ENCODE data around the gene COL19A1.

The COL19A1 gene

DNA sequence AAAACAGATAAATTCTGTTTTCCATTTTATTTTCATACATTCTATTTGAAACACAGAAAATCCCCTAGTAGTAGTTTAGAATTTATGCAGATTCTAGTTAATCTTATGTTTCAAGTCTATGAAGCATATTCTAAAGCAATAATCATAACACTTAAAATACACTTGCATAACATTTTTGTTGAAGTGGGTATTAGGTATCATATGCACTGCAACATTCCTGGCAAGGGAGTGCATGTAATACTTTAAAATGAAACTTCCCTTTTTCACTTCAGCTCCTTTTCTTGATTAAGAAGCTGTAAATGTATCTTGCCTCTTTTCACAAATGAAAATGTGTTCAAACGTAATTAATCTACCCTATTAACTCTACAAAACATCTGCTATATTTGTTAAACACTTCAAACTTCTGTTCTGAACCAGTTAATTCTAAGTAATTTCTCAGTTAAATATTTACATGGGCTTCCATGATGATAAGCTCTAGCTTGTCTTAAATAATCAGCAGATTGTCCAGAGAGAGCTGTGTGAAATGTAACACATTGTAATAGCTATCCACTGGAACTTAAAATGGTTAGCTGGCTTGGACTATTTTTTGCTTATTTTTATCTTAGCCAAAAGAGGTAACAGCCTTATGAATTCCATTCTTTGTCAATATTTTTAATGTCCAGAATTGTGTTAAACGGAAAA is 192.8 kb downstream of the COL19A1 start:
- DNase-seq (ENCODE audit: low read depth), result no peak

GRCh38 chr6:70060680-70061079 is 194.3 kb downstream of the COL19A1 start:
- DNase-seq (ENCODE audit: low read depth), result no peak

DNA sequence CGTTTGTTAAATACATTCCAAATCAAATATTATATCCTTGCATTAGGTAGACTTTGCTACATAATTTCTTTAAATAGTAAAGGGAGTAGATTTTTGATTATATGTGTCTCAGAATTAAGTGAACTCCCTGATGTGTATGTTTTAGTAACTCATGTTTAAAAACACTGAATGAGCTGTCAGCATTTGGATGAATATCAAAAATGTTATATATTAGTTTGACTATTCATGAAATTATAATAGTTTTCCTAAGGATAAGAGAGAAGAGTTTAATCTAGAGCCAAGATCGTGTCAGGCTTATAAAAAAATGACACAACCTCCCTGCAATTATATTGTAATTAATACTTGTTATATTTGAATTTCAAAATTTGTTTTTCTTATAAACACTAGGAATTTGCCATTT is 195.2 kb downstream of the COL19A1 start:
- no peak for DNase-seq (ENCODE audit: low read depth)

DNA sequence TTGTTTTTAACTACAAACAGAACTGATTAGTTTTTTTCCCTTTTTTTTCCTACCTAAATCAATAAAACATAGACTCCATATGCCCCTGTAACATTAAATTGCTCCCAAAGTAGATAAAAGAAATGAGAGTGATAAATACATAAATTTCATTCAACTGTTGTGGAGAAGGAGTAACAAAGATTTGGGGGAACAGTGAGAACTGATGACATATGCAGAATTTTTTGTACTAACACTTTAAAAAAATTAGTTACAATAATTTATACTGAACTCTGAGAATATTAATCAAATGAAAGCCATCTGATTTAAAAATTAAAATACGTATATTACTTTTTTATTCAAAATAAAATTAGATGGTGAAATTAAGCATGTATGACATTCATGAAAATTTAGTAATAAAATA is 195.7 kb downstream of the COL19A1 start:
- DNase-seq (ENCODE audit: low read depth), result no peak

GRCh38 chr6:70072540-70073179 is 206.3 kb downstream of the COL19A1 start:
- no peak for DNase-seq (ENCODE audit: low read depth)

DNA sequence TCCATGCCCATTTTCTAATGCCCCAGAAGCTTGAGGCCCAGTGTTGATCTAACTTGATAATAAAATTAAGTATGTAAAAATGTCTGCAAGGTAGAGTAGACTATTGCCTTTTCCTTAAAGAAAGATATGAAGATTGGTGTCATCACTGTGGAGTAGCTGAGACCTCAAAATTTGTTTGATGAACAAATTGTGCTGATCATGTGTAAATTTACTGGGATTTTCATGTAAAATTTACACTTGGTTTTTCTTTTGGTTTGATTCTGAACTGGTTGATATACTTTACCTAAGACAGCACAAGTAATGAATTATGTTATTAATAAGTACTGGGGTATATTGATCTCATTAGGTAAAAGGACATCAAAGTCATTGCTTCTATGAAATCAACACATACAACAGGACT is 207.3 kb downstream of the COL19A1 start:
- DNase-seq (ENCODE audit: low read depth), result no peak

GRCh38 chr6:70079241-70079640 is 212.9 kb downstream of the COL19A1 start:
- DNase-seq (ENCODE audit: low read depth), result no peak

DNA sequence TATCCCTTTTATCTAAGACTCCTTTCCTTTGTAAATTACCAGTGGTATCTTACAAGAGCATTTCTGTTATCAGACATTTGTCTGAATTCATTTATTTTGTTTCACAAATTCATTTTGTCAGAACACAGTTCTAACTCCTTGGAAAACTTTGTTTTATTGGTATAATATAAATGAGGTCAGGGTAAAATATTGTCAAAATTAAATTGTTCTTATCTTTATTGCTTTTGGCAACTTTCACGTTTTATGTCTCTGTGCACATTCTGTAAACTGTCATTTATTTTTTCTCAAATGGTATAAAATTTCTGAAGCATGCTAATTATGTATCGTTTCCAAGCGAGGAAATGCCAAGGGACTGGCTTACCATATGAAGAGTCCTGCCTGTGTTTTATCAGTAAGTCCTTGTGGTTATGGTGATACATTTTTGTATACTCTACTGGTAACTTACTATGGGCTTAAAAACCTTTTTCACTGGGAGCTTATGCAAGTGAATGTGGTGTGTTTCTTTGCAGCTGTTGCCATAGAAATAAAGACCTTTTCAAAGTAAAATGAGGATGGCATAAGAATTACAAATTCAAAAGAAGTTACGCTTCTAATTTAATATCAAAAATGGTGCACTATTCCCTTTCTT is 214.2 kb downstream of the COL19A1 start:
- no peak for DNase-seq (ENCODE audit: low read depth)

GRCh38 chr6:70082830-70083229 is 216.5 kb downstream of the COL19A1 start:
- DNase-seq (ENCODE audit: low read depth), result no peak

DNA sequence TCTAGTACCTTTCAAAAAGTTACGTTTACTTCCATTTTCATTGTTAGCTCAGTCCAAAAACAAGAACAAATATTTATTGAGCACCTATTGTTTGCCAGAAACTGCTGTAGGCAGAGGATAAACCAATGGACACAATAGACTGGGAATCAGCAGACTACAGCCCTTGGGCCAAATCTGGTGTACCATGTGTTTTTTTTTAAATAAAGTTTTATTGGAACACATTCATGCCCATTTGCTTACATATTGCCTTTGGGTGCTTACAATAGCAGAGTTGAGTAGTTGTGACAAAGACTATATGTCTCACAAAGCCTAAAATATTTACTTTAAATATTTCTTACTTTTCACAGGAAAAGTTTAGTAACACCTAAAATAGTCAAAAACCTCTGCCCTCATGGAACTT is 220.4 kb downstream of the COL19A1 start:
- DNase-seq (ENCODE audit: low read depth), result no peak

DNA sequence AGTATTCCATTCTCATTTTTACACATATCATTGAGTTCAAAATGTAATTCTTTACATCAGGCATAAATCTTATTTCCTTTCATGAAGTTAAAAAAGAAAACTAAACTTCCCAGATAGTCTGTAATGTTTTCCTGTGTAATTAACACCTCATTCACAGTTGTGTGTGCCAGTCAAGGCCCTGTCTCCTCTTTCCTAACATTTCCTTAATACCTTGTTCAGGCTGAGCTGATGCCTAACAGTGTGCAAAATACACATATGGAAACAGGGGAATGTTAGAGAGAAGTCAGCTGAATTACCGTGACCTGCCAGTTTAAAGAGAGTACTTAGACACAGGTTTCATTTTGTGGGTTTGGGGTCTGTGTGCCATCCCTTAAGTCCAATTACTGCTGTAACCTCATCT is 227.8 kb downstream of the COL19A1 start:
- no peak for DNase-seq (ENCODE audit: low read depth)

- no peak for DNase-seq (ENCODE audit: low read depth)
Measured at GRCh38 chr6:70099732-70100131, 233.4 kb downstream of the COL19A1 start.

GRCh38 chr6:70103798-70104197 is 237.4 kb downstream of the COL19A1 start:
- DNase-seq (ENCODE audit: low read depth), result no peak

DNA sequence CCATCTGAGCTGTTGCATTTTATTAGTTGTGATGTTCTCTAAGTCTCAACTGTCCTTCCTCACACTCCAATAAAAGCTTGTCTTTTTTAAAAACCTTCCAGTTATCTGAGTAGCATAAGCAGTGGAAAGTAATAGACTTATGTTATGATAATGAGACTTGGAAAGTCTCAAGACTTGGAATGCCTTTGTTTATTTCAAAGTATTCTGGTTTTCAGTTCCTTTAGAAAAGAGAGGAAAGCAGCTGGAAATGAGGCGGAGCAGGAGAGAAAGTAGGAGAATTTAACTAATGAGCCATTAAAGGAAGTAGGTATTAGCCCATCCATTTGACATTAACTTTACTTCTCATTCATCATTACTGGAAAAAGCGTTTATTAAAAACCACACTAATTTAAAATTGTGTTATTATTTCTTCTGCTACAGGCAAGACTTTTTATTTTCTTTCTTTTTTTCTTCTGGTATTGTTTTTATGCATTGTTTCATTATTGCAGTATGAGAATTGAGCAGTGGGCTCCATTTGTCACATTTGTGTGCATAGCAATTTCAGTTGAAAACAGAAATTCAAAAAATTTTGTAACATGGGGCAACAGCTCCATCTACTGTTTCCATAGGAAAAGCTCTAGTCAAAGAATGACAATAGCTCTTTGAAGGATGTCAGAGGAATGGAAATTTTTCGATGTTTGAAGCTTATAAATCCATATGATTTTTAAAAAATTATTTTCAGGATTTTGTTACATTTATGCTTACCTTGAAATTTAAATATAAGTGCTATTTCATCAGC is 241.7 kb downstream of the COL19A1 start:
- DNase-seq (ENCODE audit: low read depth), result no peak

DNA sequence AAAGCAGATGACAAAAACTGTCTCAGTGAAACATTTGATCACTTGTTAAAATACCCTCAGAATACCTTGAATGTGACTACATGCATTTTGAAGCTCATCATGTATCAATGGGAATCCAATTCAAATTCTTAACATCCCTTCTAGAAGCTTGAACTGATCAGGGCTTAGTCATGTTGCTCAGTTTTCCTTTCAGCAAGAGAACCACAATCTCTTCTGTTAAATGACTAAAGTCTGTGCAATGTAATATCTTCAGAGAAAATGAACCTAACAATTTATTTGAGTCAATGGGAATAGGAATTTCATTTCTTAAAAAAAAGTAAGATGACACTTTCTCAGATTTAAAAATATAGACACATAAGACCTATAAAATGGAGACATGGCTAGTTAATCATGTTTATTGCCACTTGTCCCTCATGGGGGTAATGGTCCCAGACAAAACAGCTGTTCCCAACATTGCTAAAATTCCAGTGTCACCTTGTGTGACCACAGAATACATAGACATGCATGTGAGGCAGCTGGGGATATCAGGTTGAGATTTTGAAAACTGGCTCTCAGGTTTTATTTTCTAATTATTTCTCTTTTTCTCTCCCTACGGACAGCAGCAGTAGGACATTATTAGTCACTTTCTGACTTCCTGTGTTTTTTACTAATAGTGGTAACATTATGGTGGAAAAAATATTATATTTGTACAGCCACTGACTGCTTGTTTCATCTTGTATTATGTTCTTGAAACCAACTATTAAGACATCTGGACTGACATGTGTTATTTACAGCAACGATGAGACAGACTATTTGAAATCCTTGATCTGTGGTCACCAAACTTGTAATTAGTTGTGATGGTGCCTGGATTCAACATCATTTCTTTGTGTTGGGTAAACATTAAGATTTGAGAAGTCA is 244.0 kb downstream of the COL19A1 start:
- DNase-seq (ENCODE audit: low read depth), result no peak

DNA sequence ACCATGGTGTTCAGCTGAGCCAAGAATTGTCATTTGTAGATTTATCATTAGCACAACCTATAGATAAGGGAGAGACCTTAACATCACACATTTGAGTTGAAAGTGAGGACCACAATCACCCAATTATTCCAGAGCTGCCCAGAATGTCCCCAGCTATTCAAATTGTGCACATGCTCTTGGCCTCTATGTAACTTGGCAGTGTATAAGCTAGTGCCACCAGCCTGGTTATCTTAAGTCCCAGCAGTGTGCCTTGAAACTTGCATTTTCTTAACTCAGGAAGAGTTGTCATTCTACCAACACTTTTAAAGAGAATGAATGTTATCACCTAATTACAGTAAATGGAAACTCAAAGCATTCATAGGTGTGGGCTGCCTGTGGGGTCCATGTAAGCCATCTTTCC is 245.4 kb downstream of the COL19A1 start:
- no peak for DNase-seq (ENCODE audit: low read depth)

GRCh38 chr6:70112716-70113115 is 246.4 kb downstream of the COL19A1 start:
- DNase-seq (ENCODE audit: low read depth), result no peak

GRCh38 chr6:70113171-70113570 is 246.8 kb downstream of the COL19A1 start:
- no peak for DNase-seq (ENCODE audit: low read depth)

DNA sequence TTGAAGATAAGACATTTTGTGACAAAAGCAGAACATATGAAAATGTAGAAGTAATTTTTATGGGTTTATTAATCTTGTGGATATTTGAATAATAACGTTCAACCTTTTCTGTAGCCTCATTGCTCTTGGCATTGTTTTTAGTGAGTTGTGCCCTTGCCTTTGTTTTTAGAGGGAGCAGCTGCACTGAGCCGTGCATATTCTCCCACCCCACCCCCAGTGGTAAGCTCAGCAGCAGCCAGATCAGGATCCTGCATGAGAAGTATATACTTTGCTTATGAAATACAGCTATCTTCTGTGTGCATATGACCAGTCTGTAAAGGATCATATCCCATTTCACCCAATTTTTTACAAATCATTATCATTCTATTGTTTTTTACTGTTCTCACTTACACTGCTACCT is 252.3 kb downstream of the COL19A1 start:
- no peak for DNase-seq (ENCODE audit: low read depth)

DNA sequence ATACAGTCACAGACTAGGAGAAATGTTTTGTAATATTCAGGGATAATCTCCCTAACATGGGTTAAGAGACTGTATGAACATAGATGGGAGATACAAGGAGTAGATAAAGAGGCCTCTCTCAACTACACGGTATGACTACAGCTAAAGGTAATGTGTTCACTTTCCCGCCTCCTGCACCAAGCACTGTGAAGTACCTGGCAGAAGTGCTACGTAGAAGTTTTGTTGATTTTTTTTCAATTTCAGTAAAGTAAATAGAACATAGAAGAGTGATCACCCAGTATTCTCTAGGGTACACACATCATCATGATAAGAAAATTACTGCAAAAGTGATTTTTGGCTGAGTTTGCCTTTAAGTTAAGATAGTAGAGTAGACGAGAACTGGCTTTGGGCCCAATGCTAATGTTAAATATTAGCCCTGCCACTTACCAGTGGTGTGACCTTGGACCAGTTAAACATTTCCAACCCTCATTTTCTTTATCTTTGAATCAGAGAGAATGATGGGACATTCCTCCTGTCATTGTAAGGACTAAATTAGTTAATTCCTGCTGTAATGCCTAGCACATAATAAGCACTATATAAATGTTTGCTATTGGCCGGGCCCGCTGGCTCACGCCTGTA is 253.0 kb downstream of the COL19A1 start:
- DNase-seq (ENCODE audit: low read depth), result no peak

DNA sequence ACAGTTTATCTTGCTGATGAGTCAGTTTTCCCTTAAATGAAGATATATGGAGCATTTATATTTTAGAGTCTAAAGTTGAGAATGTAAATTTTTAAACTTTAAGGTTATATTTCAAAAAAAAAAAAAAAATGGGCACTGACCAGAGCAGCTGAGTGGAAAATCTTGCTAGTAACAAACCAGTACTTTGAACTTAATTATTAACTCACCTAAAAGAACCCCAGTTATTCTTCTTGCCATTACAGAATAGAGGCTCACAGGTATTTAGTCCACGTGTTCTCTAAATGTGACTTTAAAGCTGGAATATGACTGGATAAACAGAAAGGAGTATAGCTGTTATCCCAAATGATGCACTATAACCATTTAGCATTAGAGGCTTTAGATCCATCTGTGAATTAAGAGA is 258.1 kb downstream of the COL19A1 start:
- DNase-seq (ENCODE audit: low read depth), result no peak

All from HS-27A (cell line).